Prostate gland (tissue), 2 donors: Measurements from ENCODE around the gene GPC5.

Experiments
- POLR2AphosphoS5 ChIP-seq: sonication (generic); formaldehyde crosslinking; IDR thresholded peaks from one replicate; pipeline ENCODE4 v1.6.1; 2017; ENCODE audit warnings: antibody characterized with exemption
- TF ChIP-seq, protein P1 (sequence below), 4 experiments: fragments of 200-600 bp in 2 of 4; fragments of 450-650 bp in 2 of 4; sonication (generic) in 2 of 4; IDR thresholded peaks; 1 replicate in 3 of 4; 2 replicates in 1 of 4; pipeline ENCODE4 v1.5.1; 2016 to 2019; ENCODE audit warnings: antibody characterized with exemption in 4 of 4, mild to moderate bottlenecking in 2 of 4, moderate library complexity in 2 of 4

DNA sequence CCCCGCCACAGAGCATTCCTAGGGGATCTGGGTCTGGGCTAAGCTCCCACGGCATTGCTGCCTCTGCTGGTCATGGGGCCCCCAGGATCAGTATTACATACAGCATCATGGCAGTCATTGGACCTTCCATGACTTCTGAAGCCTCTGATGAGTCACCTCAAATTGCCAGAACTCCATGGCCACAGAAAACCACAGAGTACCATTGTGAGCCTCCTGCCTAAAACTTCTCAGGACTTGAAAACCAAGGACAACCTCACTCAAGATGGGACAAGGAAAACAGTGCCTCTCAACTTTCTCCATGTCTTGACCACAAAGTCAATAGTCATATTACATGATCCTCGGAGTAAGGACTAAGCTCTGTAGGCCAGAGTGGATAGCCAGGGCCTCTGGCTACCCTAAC, 306.0 kb downstream of the GPC5 start:
- no peak for TF ChIP-seq POLR2AphosphoS5
- TF ChIP-seq, protein P1, sequence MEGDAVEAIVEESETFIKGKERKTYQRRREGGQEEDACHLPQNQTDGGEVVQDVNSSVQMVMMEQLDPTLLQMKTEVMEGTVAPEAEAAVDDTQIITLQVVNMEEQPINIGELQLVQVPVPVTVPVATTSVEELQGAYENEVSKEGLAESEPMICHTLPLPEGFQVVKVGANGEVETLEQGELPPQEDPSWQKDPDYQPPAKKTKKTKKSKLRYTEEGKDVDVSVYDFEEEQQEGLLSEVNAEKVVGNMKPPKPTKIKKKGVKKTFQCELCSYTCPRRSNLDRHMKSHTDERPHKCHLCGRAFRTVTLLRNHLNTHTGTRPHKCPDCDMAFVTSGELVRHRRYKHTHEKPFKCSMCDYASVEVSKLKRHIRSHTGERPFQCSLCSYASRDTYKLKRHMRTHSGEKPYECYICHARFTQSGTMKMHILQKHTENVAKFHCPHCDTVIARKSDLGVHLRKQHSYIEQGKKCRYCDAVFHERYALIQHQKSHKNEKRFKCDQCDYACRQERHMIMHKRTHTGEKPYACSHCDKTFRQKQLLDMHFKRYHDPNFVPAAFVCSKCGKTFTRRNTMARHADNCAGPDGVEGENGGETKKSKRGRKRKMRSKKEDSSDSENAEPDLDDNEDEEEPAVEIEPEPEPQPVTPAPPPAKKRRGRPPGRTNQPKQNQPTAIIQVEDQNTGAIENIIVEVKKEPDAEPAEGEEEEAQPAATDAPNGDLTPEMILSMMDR (IDR thresholded peaks at IDR 0.05), result no peak
